GM19328 (cell line): Measurements from ENCODE around the gene GRID1.
"Not testable (repeated sequence)": the region's sequence is repeated elsewhere in the genome, so short reads cannot be mapped to it uniquely, and the experiment has no call there.

Experiments used
- ATAC-seq: cut with Tn5 transposase; IDR thresholded peaks from one replicate; pipeline ENCODE4 v1.9.1; 2021; ENCODE audit warnings: mild to moderate bottlenecking, moderate library complexity; ENCODE audit not compliant: unreplicated experiment

Gene GRID1

GRCh38 chr10:86177537-86178155 lies 188.9 kb downstream of the GRID1 start:
- no peak for ATAC-seq

- no peak for ATAC-seq
Observed at GRCh38 chr10:86176850-86177536, 189.6 kb downstream of the GRID1 start.

GRCh38 chr10:86175476-86175875 lies 191.1 kb downstream of the GRID1 start:
- not testable (repeated sequence) for ATAC-seq

DNA sequence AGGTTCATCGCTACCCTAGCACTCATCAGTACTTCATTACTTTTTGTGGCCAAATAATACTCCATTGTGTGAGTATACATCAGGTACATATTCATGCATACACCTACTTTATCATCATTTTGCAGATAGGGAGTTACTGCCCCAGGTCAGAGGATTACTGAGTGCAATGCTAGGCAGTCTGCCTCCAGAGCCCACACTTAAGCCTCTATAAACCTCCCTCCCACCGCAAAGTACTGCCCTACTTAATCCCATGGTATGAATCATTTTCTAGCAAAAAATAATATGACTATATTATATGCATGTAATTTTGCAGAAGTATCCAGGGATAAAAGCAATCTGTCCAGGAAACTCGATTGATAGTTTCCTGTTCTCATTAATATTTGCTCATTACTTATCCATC lies 194.3 kb downstream of the GRID1 start:
- no peak for ATAC-seq

DNA sequence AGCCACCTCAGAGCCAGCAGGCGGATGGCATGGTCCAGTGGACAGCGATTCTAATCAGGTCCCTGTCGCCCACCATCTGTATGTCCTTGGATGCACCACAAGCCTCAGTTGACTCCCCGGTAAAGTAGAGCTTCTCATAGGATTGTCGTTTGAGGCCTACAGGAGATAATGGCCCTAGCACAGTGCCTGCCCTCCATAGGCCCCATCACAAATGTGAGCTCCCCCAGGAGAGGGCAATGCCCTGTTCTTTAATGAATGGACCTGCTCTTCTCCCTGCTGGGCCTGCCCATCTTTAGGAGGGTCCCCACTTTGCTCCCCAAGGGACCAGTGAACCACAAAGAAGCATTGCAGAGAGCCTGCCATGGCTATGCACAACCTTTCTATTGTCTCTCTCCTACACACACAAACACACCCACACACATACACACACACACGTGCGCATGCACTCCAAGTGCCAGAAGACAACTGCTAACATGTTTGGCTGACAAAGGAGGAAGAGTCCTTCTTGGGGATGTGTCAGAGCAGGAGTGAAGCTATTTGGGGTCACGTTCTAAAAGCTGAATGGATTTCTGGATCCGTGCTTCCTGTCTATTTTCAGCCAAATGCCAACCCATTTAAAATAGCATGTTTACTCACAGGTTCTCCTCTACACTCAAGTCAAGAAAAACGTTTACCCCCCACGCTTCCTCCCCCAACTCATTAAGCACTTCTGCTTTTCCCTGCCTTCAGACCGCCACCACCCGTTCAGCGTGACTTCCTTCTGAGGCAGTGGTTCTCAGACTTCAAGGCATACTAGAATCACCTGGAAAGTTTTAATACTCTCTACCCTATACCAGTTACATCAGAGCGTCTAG lies 196.1 kb downstream of the GRID1 start:
- no peak for ATAC-seq

DNA sequence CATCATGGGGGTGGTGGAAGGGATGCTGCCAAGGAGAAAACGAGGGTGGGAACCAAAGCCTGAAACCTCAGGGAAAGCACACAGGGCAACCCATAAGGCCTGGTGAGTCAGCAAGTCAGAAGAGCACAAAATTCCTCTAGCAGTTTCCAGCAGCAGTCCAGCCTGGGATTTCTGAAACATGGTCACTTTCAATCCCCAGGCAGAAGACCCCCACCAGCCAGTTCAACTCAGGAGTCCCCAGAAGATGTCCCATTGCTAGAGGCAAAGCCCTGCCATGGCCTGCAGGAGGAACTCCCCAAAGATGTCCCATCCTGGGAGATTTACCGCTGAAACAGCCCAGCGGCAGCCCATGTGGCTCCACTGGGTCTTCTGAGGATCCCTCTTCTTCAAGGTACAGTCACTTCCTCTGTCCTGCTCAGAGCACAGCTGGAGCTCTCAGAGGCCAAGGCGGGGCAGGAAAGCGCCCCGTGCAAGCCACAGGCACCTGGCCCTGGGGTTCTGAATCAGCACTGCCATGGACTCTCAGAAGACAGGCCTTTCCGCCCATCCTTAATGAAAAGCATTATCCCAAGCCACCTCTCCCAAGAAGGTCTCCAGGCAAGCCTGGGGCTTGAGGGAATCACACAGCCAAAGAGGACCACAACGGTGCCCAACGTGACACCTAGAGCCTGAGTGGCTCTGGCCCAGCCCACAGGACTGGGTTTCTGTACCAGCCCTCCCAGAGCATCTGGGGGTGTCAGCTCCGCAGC lies 196.9 kb downstream of the GRID1 start:
- ATAC-seq = no peak

GRCh38 chr10:86169066-86169465 lies 197.5 kb downstream of the GRID1 start:
- no peak for ATAC-seq

GRCh38 chr10:86168256-86168655 lies 198.3 kb downstream of the GRID1 start:
- ATAC-seq = no peak

GRCh38 chr10:86167762-86168128 lies 198.8 kb downstream of the GRID1 start:
- ATAC-seq = no peak

DNA sequence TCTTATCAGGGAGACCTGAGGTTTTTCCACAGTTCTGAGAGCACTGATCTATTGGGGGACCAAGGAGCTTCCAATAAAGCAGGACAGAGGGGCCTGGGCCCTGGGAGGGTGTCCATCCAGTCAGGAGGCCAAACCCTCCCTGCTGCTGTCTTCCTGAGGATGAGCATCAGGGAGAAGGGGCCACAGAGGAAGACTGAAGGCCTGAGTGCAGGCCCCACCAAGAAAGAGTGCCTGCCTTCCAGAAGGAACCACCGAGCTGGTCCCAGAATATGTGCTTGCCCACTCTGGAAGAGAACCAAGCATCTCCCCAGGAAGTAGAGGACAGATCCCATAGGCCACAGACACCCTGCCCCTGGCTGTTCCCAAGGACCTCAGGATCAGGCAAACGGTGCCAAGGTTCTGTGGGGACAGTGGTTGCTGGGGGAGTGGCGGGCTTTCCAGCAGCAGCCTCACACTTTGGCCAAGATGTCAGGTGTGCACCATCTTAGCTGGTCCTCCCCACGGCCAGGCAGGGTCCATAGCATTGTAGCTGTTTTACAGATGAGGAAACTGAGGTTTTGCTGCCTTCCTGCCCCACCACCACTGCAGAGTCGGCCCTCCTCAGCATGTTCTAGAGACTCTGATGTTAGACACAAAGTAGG lies 199.4 kb downstream of the GRID1 start:
- no peak for ATAC-seq

GRCh38 chr10:86165666-86166065 lies 200.9 kb downstream of the GRID1 start:
- no peak for ATAC-seq

DNA sequence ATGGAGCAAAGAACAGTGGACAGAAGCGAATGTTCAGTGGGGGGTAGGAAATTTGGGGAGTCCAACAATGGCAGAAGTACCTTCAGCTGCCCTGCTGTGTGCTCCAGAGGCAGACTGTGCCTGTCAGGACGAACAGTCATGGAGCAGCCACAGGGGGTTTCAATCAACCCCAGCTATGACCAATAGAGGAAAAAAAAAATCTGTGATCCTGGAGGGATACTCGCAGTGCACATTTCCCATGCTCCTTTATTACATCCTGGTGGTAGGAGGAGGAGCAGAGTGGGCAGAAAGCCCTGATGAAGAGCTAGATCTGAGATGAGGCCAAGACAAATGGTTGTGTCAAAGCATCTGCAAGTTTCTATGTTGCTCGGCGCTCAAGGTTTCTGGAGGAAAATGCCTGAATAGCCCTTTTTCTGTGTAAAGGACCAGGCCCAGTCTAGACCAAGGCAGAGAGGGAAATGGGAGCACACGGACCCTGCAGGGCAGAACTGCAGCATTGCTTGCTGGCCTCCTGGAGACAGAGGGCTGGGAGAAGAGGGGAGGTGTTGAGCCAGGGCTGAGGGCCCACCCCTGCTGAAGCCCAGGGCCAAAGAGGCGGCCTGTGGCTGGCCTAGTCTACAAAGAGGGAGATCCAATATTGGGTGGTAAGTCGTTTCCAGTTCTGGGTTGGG lies 201.5 kb downstream of the GRID1 start:
- no peak for ATAC-seq

DNA sequence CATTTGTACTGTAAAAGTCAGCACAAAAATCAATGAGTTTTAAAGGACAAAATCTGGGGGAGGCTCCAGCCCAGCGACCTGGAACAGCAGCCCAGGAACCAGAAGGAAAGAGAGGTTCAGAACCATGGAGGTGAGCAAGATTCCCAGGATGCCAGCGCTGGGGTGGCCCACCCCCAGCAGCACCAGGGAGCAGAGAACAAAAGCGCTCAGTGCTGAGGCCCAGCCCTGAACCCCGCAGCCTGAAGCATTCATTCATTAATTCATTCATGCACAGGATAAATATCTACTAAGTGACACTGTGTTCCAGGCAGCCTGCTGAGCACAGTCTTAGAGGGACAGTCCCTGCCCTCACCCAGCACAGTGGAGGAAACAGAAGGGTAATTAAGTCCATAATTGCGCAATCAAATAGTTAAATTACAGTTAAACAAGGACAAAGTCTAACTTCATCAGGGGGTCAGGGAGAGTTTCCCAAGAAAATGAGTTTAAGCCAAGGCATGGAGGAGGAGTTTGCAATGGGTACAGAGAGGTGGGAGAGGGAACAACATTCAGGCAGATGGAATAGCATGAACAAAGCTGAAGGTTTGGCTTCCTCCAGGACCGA lies 202.3 kb downstream of the GRID1 start:
- no peak for ATAC-seq

DNA sequence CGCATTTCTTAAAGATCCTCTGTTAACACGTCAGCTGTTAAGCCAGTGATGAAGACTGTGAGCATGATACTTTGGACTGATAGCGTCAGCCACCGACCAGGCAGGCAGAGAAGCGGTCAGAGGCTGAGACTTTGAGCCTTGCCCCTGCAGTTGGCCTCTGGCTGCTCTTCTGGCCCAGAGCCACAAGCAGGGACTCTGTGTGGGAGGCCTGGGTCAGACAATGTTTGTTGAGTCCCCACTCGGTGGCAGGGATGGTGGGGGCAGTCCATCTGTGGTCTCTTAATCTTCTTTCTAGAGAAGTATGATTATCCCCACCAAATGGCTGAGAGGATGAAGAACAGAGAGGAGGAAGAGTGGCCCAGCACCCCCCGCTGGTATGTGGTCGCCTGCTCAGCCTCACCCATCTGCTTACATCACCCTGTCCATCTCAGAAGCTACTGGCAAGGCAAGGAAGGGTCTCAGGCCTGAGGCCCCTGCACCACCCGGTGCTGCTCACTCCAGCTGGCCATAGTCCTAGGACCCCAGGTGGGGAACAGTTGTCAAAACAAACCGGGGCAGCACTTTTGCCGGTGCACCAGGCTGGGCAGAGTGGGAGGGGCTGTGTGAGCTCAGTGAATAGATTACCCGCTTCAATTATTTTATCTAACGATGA lies 202.9 kb downstream of the GRID1 start:
- no peak for ATAC-seq

- no peak for ATAC-seq
Observed at GRCh38 chr10:86162696-86163400, 203.7 kb downstream of the GRID1 start.

DNA sequence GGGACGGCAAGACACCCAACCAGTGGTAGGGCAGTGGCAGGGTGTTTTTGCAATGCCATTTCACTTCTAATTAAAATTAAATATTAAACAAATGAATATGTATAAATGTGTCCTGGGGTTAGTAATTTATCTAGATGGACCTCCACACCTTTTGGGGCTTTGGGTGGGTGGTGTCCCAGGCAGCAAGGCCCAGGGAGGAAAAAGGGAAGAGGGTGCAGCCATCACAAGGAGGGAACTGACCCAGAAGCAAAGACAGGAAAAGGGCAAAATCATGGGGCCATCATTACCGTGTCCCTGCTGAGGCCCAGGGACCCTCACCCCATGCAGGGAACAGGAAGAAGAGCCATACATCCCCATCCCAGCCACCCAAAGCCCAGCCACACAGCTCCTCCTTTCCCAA lies 204.6 kb downstream of the GRID1 start:
- ATAC-seq = no peak

DNA sequence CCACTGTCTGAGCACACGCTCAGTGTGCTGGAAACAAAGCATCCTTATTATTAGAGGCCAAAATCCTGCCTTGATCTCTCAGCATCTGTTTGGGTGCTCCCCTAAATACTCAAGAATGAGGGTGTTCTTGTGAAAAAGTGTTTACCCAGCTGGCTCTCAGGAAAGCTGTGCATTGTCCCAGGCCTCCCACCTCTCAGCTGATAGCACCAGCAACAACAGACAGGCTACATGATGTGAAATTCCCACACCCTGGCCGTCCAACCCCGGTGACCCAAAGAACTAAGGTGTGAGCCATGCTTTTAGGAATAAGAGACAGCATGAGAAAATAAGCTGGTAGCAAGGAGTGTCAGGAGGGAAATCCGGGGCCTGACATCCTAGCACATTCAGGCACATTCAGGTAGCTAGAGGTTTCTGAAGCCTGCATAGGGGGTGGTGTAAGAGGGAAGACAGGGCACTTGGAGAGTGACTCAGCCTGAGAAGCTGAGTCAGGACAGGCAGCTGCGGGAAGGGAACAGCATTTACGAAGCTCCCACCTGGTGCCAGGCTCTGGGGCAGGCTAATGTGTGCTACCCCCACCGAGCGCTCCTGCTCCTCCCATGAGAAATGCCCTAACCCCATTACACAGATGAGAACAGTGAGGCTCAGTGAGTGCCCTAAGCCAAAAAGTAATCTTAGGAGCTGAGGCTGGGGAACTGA lies 205.6 kb downstream of the GRID1 start:
- no peak for ATAC-seq

- no peak for ATAC-seq
Observed at GRCh38 chr10:86159797-86160196, 206.8 kb downstream of the GRID1 start.
